NB4 (cell line): ENCODE data around the gene TCP11L1.
A peak's percentile ranks its signal among the peaks of the same experiment; 100 is the strongest.

Experiments
- DNase-seq: peaks from one replicate; pipeline ENCODE4 v3.0.0; 2010; ENCODE audit warnings: low read depth
- H3K4me3 ChIP-seq: one replicate; pipeline ENCODE4 v1.5.1; 2011; ENCODE audit warnings: mild to moderate bottlenecking, low read depth, low read length, moderate library complexity
- CTCF ChIP-seq: IDR thresholded peaks from one replicate; pipeline ENCODE4 v1.5.1; 2012; ENCODE audit warnings: low read depth, low read length
- MYC ChIP-seq: IDR thresholded peaks from 2 replicates; pipeline ENCODE4 v1.6.1; 2011; ENCODE audit warnings: low read depth, low read length
- POLR2A ChIP-seq: IDR thresholded peaks from 2 replicates; pipeline ENCODE4 v1.6.1; 2011; ENCODE audit warnings: mild to moderate bottlenecking; ENCODE audit not compliant: insufficient read length; ENCODE audit errors: extremely low read depth
- TF ChIP-seq, protein P1 (sequence below): IDR thresholded peaks from 2 replicates; pipeline ENCODE4 v1.6.1; 2011; ENCODE audit warnings: low read depth, low read length

The TCP11L1 gene

DNA sequence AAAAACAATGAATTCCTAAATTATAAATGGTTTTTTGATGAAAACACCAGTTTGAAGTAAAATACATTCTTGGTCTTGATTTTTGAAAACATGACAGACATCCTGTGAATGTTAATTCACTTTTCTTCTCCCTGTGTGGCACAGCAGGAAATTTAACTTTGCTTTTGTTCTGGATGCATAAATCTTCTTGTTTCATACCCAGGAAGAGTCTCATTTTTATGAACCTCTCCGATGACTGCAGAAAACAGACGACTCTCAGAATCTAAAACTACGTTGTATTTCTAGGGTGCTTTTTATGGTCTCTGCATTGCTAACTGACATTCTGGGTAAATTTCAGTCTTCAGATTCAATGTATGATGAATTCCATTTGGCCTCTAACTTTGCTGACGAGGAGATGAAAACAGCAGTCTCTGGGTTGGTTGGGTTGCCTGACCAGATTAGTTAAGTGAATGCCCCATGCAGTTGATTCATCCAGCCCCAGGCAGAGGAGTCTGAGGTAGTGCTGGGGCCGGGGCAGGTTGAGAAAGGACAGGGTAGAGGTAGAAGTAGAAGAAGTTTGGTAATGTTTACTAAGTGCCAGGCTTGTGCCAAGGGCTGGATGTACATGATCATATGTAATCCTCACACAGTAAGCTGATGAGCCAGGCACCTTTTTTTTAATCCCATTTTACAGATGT lies 20.1 kb downstream of the TCP11L1 start:
- DNase-seq = no peak
- H3K4me3 ChIP-seq = no peak overlapping the region
- TF ChIP-seq CTCF (no peak), POLR2A (no peak), MYC (no peak)
- TF ChIP-seq, protein P1, sequence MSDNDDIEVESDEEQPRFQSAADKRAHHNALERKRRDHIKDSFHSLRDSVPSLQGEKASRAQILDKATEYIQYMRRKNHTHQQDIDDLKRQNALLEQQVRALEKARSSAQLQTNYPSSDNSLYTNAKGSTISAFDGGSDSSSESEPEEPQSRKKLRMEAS = no peak

DNA sequence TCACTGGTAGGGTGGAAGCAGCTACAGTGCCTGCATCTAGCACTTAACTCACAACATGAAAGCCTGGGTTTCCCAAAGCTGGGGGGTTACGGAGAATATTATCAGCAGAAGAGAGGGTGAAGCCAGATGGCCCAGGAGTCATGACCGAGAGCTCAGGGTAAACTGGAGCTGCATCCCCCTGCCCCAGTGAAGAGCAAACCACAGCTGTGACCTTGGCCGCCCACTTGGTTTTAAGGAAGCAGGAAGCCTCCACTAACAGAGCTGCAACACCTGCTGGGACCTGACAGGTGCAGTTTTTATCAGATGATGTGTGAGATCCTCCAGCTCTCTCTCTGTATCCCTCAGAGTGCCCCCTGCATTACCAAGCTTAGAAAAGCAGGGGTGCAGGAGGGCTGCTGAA lies 20.9 kb downstream of the TCP11L1 start:
- no peak for DNase-seq
- H3K4me3 ChIP-seq = no peak overlapping the region
- TF ChIP-seq POLR2A = no peak
- no peak for TF ChIP-seq CTCF
- no peak for TF ChIP-seq MYC
- TF ChIP-seq, protein P1 = no peak

GRCh38 chr11:33062137-33062536 lies 22.8 kb downstream of the TCP11L1 start:
- H3K4me3 ChIP-seq = no peak overlapping the region
- TF ChIP-seq MYC (no peak), POLR2A (no peak), CTCF (no peak)
- TF ChIP-seq, protein P1 = no peak
- DNase-seq = no peak

GRCh38 chr11:33063326-33063881 lies 24.0 kb downstream of the TCP11L1 start:
- peak; percentile 54 for DNase-seq
- H3K4me3 ChIP-seq = no peak overlapping the region
- TF ChIP-seq, protein P1 = no peak
- TF ChIP-seq MYC = no peak
- no peak for TF ChIP-seq CTCF
- no peak for TF ChIP-seq POLR2A

GRCh38 chr11:33064033-33064825 lies 24.9 kb downstream of the TCP11L1 start:
- no peak for TF ChIP-seq MYC
- no peak for TF ChIP-seq CTCF
- no peak for TF ChIP-seq POLR2A
- TF ChIP-seq, protein P1 = no peak
- no peak overlapping the region for H3K4me3 ChIP-seq
- peak; percentile 28 for DNase-seq
